ENCODE data around the gene PRR9. TPM values are rescaled to one million over a fixed set of nuclear protein-coding genes. Genes with fewer than 3 reads are reported as not detected.

Gene PRR9
- polyA plus RNA-seq, 1 donor from 2014 or later: not detected

- Histone ChIP-seq H3F3A (ENCODE audit: insufficient read depth, low read length, poor library complexity, severe bottlenecking) (no peaks in the 10 kb centered on the region), H3K9me3 (ENCODE audit: low read length) (no peaks in the 10 kb centered on the region)
Measured at GRCh38 chr1:153195216-153195615, 22.2 kb upstream of the PRR9 start.

GRCh38 chr1:153202006-153202405, 15.4 kb upstream of the PRR9 start:
- Histone ChIP-seq H3K79me2 (replicated peaks; ENCODE audit: insufficient read depth, low read length) (no peaks in the 10 kb centered on the region), H3K4me3 (ENCODE audit: low read length) (no peak overlapping the region), H3K9me2 (ENCODE audit: insufficient read depth, low read length) (no peaks in the 10 kb centered on the region), H3K9me3 (ENCODE audit: low read length) (no peaks in the 10 kb centered on the region), H3K4me2 (ENCODE audit: low read length) (no peak overlapping the region), H3K27me3 (ENCODE audit: insufficient read depth, low read depth, low read length) (no peaks in the 10 kb centered on the region), H3F3A (ENCODE audit: insufficient read depth, low read length, poor library complexity, severe bottlenecking) (no peaks in the 10 kb centered on the region), H4K20me1 (ENCODE audit: insufficient read depth) (no peaks in the 10 kb centered on the region), H3K36me3 (ENCODE audit: insufficient read depth, low read length) (no peaks in the 10 kb centered on the region), H3K27ac (ENCODE audit: low read length) (no peak overlapping the region), H3K9ac (ENCODE audit: low read length) (no peak overlapping the region), H2AFZ (ENCODE audit: low read depth, low read length) (no peak overlapping the region)
- no peak for TF ChIP-seq SMC3 (conservative IDR thresholded peaks at IDR 0.05; ENCODE audit: poor library complexity)
- no peak for TF ChIP-seq EZH2 (IDR thresholded peaks at IDR 0.05; ENCODE audit: borderline replicate concordance, insufficient read depth, low read length, poor library complexity, severe bottlenecking)
- no peak for TF ChIP-seq CTCF (IDR thresholded peaks at IDR 0.05; ENCODE audit: poor library complexity, severe bottlenecking)
- TF ChIP-seq REST (IDR thresholded peaks at IDR 0.05; ENCODE audit: borderline replicate concordance): no peak
- TF ChIP-seq EP300 (conservative IDR thresholded peaks at IDR 0.05; ENCODE audit: poor library complexity, severe bottlenecking): no peak
- no peak for TF ChIP-seq POLR2AphosphoS5 (IDR thresholded peaks at IDR 0.05)

More at GRCh38 chr1:153195216-153195615, 22.2 kb upstream of the PRR9 start:
- Histone ChIP-seq H4K20me1 (ENCODE audit: insufficient read depth) (no peaks in the 10 kb centered on the region), H3K36me3 (ENCODE audit: insufficient read depth, low read length) (no peaks in the 10 kb centered on the region), H3K27ac (ENCODE audit: low read length) (no peak overlapping the region), H3K9ac (ENCODE audit: low read length) (no peak overlapping the region), H3K27me3 (ENCODE audit: insufficient read depth, low read depth, low read length) (no peaks in the 10 kb centered on the region), H2AFZ (ENCODE audit: low read depth, low read length) (no peak overlapping the region), H3K9me2 (ENCODE audit: insufficient read depth, low read length) (no peaks in the 10 kb centered on the region), H3K4me2 (ENCODE audit: low read length) (no peak overlapping the region), H3K4me3 (ENCODE audit: low read length) (no peak overlapping the region), H3K79me2 (replicated peaks; ENCODE audit: insufficient read depth, low read length) (no peaks in the 10 kb centered on the region)
- no peak for TF ChIP-seq CTCF (IDR thresholded peaks at IDR 0.05; ENCODE audit: poor library complexity, severe bottlenecking)
- TF ChIP-seq EZH2 (IDR thresholded peaks at IDR 0.05; ENCODE audit: borderline replicate concordance, insufficient read depth, low read length, poor library complexity, severe bottlenecking): no peak
- no peak for TF ChIP-seq POLR2AphosphoS5 (IDR thresholded peaks at IDR 0.05)
- TF ChIP-seq TAF1 (IDR thresholded peaks at IDR 0.05; ENCODE audit: low read depth): no peak
- no peak for TF ChIP-seq RAD21 (conservative IDR thresholded peaks at IDR 0.05)
- TF ChIP-seq MXI1 (conservative IDR thresholded peaks at IDR 0.05; ENCODE audit: poor library complexity, severe bottlenecking): no peak
- TF ChIP-seq EP300 (conservative IDR thresholded peaks at IDR 0.05; ENCODE audit: poor library complexity, severe bottlenecking): no peak
- no peak for TF ChIP-seq SMC3 (conservative IDR thresholded peaks at IDR 0.05; ENCODE audit: poor library complexity)
- TF ChIP-seq REST (IDR thresholded peaks at IDR 0.05; ENCODE audit: borderline replicate concordance): no peak

Data from neural cell (in vitro differentiated cells).